ENCODE measurements around the gene MRPL19.

The MRPL19 gene

DNA sequence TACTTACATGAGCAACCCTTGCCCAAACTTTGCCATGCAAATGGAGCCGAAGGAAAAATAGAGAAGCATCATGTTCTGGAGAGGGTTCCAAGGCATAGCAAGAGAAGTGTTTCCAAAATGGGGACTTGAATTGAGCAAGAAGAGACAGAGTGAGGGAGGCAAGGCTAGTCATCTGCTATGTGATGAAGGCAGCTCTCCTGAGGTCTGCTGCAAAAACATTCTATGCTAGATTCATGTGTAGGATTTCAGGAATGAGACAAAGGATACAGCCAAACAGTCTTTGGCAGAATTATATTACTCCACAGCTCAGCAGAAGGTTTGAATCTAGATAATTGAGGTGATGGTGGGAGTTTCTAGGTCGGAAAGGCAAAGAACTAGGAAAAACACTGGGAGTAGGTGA, 24.1 kb upstream of the MRPL19 start:
- DNase-seq (ENCODE audit: low spot score) = no peak
- in situ Hi-C loops (cut with MboI; ENCODE audit: low sequenced_read_pairs, unreplicated experiment) = loop anchor here (25.0 kb wide), 1 partner anchor 710 kb away; no protein-coding TSS in a partner anchor
- TF ChIP-seq, protein P1, sequence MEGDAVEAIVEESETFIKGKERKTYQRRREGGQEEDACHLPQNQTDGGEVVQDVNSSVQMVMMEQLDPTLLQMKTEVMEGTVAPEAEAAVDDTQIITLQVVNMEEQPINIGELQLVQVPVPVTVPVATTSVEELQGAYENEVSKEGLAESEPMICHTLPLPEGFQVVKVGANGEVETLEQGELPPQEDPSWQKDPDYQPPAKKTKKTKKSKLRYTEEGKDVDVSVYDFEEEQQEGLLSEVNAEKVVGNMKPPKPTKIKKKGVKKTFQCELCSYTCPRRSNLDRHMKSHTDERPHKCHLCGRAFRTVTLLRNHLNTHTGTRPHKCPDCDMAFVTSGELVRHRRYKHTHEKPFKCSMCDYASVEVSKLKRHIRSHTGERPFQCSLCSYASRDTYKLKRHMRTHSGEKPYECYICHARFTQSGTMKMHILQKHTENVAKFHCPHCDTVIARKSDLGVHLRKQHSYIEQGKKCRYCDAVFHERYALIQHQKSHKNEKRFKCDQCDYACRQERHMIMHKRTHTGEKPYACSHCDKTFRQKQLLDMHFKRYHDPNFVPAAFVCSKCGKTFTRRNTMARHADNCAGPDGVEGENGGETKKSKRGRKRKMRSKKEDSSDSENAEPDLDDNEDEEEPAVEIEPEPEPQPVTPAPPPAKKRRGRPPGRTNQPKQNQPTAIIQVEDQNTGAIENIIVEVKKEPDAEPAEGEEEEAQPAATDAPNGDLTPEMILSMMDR (IDR thresholded peaks at IDR 0.05; ENCODE audit: borderline replicate concordance, control extremely low read depth, extremely low read depth, insufficient read depth, missing control alignments) = no peak

DNA sequence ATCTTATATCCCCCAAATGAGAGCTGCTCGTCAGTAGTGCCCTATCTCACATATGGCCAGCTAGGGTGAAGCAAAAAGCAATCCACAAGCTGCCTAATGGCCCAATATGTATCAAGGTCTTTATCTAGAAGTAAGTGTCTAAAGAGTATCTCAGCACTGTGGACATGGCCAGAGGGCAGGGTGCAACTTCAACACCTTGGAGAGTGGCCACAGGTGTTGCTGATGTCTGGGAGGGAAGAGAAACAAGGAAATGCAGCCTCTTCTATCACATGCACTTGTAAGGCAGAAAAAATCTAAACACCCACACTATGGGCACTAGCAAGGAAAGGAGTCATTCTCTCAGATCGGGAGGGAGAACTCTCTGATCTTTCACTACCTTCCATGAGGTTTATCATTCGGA, 23.7 kb upstream of the MRPL19 start:
- TF ChIP-seq, protein P1 (IDR thresholded peaks at IDR 0.05; ENCODE audit: borderline replicate concordance, control extremely low read depth, extremely low read depth, insufficient read depth, missing control alignments) = no peak
- DNase-seq (ENCODE audit: low spot score) = no peak
- in situ Hi-C loops (cut with MboI; ENCODE audit: low sequenced_read_pairs, unreplicated experiment) = loop anchor here (25.0 kb wide), 1 partner anchor 711 kb away; no protein-coding TSS in a partner anchor

DNA sequence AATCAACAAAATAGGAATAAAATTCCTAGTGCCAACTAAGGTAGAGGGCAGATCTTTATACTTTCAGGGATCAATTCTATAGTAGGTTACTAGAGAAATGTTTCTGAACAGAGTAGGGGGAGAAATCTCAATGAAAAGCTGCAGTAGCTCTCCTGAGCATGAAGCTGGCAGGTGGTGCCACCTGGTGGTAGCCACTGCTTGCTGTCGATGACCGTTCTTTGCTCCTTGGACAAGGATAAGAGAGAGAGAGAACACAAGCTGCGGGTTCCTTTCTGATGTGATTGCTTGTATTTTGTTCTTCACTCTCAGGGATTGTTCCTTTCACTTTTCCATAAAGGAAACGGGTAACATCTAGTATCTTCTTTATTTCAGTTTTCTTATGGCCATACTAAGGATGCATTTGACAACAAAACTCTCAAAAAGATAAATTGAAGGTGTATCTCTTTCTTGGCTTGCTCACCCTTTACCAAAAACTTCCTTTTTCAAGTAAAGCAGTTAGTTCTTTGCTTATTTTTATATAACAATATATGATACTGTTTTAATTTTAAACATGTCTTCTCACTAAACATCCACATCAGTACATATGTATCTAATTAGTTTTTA, 18.6 kb upstream of the MRPL19 start:
- TF ChIP-seq, protein P1 (IDR thresholded peaks at IDR 0.05; ENCODE audit: borderline replicate concordance, control extremely low read depth, extremely low read depth, insufficient read depth, missing control alignments) = peak; percentile 91
- DNase-seq (ENCODE audit: low spot score) = peak; percentile 59
- in situ Hi-C loops (cut with MboI; ENCODE audit: low sequenced_read_pairs, unreplicated experiment) = no loop called here

DNA sequence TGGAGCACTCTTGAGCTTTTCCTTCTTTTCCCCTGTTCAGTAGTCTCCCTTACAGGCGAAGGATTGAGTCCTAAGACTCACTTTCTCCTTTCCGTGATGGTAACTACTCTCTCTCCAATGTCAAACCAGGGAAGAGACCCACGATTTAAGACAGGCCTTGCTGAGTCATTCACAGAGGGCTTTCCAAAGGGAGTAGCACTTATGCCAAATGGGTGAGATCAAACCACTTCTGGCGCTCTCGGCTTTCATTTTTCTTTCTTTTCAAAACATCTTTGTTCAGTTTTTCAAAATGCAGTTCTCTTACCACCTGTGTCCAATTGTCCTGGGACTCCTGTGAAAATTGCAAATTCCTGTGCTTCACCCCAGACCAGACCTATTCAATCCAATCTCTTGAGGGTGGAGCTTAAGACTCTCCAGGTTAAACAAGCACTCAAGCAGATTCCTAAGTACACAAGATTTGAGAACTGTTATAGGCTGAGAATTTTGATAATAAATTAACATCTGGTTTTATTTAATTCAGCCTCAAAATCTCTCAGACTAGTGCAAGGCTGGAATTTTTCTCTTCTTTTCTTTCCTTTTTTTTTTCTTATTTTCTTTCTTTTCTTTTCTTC, 14.4 kb upstream of the MRPL19 start:
- in situ Hi-C loops (cut with MboI; ENCODE audit: low sequenced_read_pairs, unreplicated experiment) = no loop called here
- TF ChIP-seq, protein P1 (IDR thresholded peaks at IDR 0.05; ENCODE audit: borderline replicate concordance, control extremely low read depth, extremely low read depth, insufficient read depth, missing control alignments) = no peak
- DNase-seq (ENCODE audit: low spot score) = no peak

DNA sequence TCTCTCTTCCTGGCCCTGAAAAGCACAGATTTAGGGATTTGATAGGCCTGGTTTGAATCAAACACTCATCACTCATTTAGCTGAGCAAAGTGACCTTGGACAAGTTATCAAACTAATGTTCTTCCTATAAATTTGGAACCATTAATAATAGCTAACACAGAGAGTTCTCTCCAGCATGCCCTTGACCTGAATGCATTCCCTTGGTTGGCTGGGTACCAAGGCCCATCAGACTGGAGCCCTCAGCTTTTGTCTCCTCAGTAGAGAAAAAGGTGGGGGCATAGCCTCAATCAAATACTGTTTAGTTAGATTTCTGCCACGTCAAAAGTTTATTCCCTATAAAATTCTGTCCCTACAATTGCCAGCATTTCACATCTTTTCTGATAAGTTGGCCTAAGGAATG, 13.8 kb upstream of the MRPL19 start:
- TF ChIP-seq, protein P1 (IDR thresholded peaks at IDR 0.05; ENCODE audit: borderline replicate concordance, control extremely low read depth, extremely low read depth, insufficient read depth, missing control alignments) = no peak
- in situ Hi-C loops (cut with MboI; ENCODE audit: low sequenced_read_pairs, unreplicated experiment) = no loop called here
- DNase-seq (ENCODE audit: low spot score) = no peak

DNA sequence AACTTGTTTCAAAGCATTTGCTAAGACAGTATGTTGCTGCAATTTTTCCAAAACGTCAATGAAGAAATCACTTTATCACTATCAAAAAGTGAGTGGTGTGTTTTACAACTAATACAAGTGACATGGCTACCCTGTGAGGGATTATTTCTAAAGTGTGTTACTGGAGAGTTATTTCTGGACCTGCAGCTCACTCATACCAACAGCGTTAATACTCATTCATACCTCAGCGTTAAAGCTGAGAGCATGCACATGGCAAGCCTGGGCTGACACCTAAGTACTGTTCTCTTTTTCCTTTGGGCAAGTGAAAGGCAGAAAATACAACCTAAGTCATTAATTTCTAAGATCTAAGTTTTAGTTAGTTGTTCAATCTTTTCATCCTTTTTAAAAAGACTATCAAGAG, 13.0 kb upstream of the MRPL19 start:
- TF ChIP-seq, protein P1 (IDR thresholded peaks at IDR 0.05; ENCODE audit: borderline replicate concordance, control extremely low read depth, extremely low read depth, insufficient read depth, missing control alignments) = no peak
- DNase-seq (ENCODE audit: low spot score) = no peak
- in situ Hi-C loops (cut with MboI; ENCODE audit: low sequenced_read_pairs, unreplicated experiment) = no loop called here
